Upper lobe of left lung (tissue), 4 donors: ENCODE results near the gene GRID1.

Experiments
- CTCF ChIP-seq, 6 experiments: fragments of 450-650 bp in 4 of 6; fragments of 200-600 bp in 2 of 6; sonication (generic) in 2 of 6; IDR thresholded peaks; one replicate each; pipeline ENCODE4 v1.5.1; 2016 to 2019; ENCODE audit warnings: antibody characterized with exemption in 6 of 6
- POLR2A ChIP-seq, 4 donors: fragments of 450-650 bp; IDR thresholded peaks; one replicate each; pipeline ENCODE4 v1.5.1; 2016 to 2017; ENCODE audit warnings: antibody characterized with exemption in 4 of 4, mild to moderate bottlenecking in 2 of 4
- POLR2AphosphoS5 ChIP-seq, 2 donors: sonication (generic); formaldehyde crosslinking; IDR thresholded peaks; one replicate each; pipeline ENCODE4 v1.5.1; 2017; ENCODE audit warnings: antibody characterized with exemption in 2 of 2

- TF ChIP-seq POLR2A (IDR thresholded peaks at IDR 0.05): no peak
- no peak for TF ChIP-seq CTCF (IDR thresholded peaks at IDR 0.05)
- no peak for TF ChIP-seq POLR2AphosphoS5 (IDR thresholded peaks at IDR 0.05)
Observed at GRCh38 chr10:86205306-86206239, 161.0 kb downstream of the GRID1 start.
